ENCODE data around the gene CELF5.
"Not testable (repeated sequence)": the region's sequence is repeated elsewhere in the genome, so short reads cannot be mapped to it uniquely, and the experiment has no call there.

Gene CELF5

DNA sequence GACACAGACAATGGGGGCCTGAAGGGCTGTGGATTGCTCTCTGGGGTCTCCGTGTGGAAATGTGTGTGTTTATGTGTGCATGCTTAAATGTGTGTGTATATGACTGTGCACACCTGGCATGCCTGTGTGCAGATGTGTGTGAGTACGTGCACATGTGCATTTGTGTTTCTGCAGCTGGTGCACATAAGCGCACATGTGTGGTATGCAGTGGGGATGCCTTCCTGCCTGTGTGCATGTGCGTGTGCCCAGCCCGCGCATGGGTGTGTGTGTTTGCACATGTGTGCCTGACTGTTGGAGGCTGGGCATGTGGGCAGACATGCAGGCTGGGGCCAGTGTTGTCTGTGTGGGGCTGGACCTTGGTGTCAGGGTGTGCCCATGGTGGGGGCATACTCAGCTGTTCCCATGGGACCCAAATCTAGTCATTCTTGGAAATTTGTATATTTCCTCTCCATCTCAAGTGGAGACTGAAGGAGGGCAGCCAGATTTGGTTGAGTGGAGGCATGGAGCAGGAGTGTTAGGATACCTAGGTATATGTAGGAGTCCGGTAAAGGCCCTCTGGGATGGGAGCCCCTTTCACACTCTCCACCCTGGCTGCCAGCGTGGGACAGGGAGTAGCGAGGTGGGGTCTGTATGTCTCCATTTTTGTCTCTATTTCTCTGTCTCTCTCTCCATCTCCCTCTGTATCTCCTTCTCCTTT is 49.9 kb downstream of the CELF5 start:
- DNase-seq (ENCODE audit: low read depth) = no peak

- peak; percentile 10 for DNase-seq (ENCODE audit: low read depth)
Observed at GRCh38 chr19:3274942-3275582, 50.6 kb downstream of the CELF5 start.

- peak; percentile 72 for DNase-seq (ENCODE audit: low read depth)
Observed at GRCh38 chr19:3275583-3276340, 51.3 kb downstream of the CELF5 start.

- DNase-seq (ENCODE audit: low read depth) = no peak
Observed at GRCh38 chr19:3276341-3276799, 51.9 kb downstream of the CELF5 start.

DNA sequence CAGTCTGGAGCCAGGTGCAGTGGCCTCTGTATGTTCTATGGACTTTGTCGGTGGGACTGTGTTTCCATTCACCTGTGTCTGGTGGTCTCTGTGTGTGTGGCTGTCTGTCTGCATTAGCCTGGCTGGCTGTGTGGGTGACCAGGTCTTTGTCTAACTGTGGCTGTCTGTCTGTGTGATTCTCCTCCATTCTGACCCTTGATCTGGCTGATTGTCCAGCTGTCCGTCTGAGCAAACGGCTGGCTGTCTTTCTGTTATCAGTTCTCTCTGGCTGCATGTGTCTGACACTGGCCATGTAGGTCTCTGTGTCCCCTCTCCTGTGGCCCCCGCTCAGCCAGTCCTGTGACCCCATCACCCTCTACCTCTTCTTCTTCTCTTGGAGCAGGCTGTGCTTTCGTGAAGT is 53.2 kb downstream of the CELF5 start:
- no peak for DNase-seq (ENCODE audit: low read depth)

DNA sequence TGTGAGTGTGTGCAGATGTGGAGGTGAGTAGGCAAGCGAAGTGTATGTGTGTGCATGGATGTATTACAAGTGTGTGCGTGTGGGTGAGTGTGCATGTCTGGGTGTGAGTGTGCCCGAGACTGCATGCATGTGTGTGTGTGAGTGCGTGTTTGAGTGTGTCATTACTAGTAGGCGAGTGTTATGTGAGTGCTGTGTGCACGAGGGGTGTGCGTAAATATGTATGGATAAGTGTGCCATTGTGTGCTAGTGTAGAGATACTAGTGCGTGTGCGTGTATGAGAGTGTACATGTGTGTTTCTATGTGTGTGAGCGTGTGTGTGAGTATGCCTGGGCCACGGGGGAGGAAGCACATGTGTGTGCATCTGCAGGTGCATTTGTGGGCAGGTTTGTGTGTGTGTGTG is 53.8 kb downstream of the CELF5 start:
- DNase-seq (ENCODE audit: low read depth) = no peak

DNA sequence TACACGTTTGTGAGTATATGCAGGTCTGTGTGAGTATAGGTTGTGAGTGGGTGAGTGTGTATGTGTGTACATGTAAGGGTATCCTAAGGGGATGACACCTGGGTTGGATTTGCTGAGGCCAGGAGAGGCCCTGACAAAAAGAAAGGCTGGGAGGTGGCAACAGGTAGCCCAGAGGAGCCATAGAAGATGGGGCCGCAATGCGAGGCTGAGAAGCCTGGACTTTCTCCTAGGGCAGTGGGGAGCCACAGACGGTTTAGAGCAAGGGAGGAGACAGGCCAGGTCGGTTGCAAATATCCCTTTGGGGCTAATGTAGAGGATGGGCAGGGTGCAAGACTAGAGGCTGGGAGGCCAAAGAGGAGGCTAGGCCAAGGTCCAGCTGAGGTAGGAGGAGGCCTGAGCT is 54.3 kb downstream of the CELF5 start:
- no peak for DNase-seq (ENCODE audit: low read depth)

- DNase-seq (ENCODE audit: low read depth) = no peak
Observed at GRCh38 chr19:3279306-3279705, 54.8 kb downstream of the CELF5 start.

GRCh38 chr19:3281026-3281425 is 56.6 kb downstream of the CELF5 start:
- no peak for DNase-seq (ENCODE audit: low read depth)

- no peak for DNase-seq (ENCODE audit: low read depth)
Observed at GRCh38 chr19:3282155-3282554, 57.7 kb downstream of the CELF5 start.

- DNase-seq (ENCODE audit: low read depth) = no peak
Observed at GRCh38 chr19:3282564-3282963, 58.1 kb downstream of the CELF5 start.

GRCh38 chr19:3283246-3283751 is 58.8 kb downstream of the CELF5 start:
- no peak for DNase-seq (ENCODE audit: low read depth)

- no peak for DNase-seq (ENCODE audit: low read depth)
Observed at GRCh38 chr19:3283886-3284657, 59.6 kb downstream of the CELF5 start.

- DNase-seq (ENCODE audit: low read depth) = peak; percentile 48
Observed at GRCh38 chr19:3284759-3285646, 60.5 kb downstream of the CELF5 start.

DNA sequence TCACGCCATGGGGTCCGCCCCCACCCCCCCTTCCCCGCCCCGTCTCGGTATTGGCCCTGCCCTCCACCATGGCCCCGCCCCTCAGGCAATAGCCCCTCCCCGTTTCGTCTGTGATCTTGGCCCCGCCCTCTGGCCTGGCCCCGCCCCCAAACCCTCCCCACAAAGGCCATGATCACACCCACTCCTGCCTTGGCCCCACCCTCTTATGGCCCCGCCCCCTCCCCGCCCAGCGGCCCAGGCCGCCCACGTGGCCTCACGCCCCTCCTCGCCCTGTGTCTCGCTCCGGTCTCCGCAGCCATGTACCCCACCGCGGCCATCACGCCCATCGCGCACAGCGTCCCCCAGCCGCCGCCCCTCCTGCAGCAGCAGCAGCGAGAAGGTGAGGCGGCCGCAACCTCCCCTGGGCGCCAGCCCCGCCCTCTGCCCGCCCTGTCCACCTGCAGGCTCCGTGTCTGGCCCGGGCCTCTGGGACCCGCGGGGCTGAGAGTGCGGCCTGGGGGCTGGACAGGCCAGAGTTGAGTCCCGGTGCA is 61.3 kb downstream of the CELF5 start:
- no peak for DNase-seq (ENCODE audit: low read depth)

- no peak for DNase-seq (ENCODE audit: low read depth)
Observed at GRCh38 chr19:3287814-3288213, 63.4 kb downstream of the CELF5 start.

DNA sequence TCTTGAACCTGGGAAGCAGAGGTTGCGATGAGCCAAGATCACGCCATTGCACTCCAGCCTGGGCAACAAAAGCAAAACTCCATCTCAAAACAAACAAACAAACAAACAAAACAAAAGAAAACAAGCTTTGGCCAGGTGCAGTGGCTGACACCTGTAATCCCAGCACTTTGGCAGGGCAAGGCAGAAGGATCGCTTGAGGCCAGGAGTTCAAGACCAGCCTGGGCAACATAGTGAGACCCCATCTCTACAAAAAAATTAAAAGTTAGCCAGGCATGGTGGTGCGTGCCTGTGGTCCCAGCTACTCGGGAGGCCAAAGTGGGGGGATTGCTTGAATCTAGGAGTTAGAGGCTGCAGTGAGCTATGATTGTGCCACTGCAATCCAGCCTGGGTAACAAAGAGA is 64.0 kb downstream of the CELF5 start:
- DNase-seq (ENCODE audit: low read depth) = not testable (repeated sequence)

GRCh38 chr19:3289971-3290569 is 65.6 kb downstream of the CELF5 start:
- DNase-seq (ENCODE audit: low read depth) = no peak

DNA sequence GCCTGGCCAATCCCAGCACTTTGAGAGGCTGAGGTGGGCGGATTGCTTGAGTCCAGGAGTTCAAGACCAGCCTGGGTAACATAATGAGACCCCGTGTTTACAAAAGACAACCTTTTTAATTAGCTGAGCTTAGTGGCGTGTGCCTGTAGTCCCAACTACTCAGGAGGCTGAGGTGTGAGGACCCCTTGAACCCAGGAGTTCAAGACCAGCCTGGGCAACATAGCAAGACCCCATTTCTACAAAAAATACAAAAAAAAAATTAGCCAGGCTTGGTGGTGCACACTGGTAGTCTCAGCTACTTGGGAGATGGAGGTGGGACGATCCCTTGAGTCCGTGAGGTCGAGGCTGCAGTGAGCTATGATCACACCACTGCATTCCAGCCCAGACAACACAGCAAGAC is 66.4 kb downstream of the CELF5 start:
- DNase-seq (ENCODE audit: low read depth) = not testable (repeated sequence)

DNA sequence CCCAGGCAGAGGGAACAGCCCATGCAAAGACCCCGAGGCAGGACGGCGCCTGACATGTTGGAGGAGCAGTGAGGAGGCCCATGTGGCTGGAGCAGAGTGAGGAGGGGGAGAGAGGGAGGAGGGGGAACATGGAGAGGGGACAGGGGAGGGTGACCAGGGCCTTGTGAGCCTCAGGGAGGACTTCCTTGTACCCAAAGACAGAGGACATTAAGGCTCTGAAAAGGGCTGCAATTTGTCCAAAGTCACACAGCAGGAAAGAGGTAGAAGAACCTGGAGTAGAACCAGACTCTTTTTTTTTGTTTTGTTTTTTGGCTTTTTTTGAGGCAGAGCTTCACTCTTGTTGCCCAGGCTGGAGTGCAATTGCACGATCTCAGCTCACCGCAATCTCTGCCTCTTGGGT is 67.2 kb downstream of the CELF5 start:
- DNase-seq (ENCODE audit: low read depth) = no peak

Measured in amniotic epithelial cell (primary cell).